Stimulated activated CD8-positive, alpha-beta memory T cell treated with anti-CD3 and anti-CD28 coated beads, Interleukin-15, amount 100 ng/mL, for 48 hours (primary cell): Measurements from ENCODE around the gene MC3R.
"Not testable (repeated sequence)": the region's sequence is repeated elsewhere in the genome, so short reads cannot be mapped to it uniquely, and the experiment has no call there.

Experiments used
- DNase-seq, 2 donors: peaks; one replicate each; pipeline ENCODE4 v3.0.0-alpha.2; 2020; ENCODE audit warnings: low read depth in 2 of 2

MC3R gene

GRCh38 chr20:56247954-56248782 is at the start of gene MC3R:
Gene MC3R, plus strand, starts transcription at chr20:56248732. Its CDS starts 112 bp downstream, at chr20:56248844.
- DNase-seq, result peak; percentile 9 to 20

- no peak for DNase-seq
Observed at GRCh38 chr20:56200456-56200855, 48.1 kb upstream of the MC3R start.

GRCh38 chr20:56202493-56203077 is 45.9 kb upstream of the MC3R start:
- DNase-seq, result no peak

GRCh38 chr20:56204206-56204605 is 44.3 kb upstream of the MC3R start:
- DNase-seq, result no peak

GRCh38 chr20:56205346-56205745 is 43.2 kb upstream of the MC3R start:
- no peak for DNase-seq

GRCh38 chr20:56207656-56208055 is 40.9 kb upstream of the MC3R start:
- no peak for DNase-seq

- no peak for DNase-seq
Observed at GRCh38 chr20:56208121-56208520, 40.4 kb upstream of the MC3R start.

GRCh38 chr20:56211051-56211450 is 37.5 kb upstream of the MC3R start:
- DNase-seq, result no peak

GRCh38 chr20:56212091-56212490 is 36.4 kb upstream of the MC3R start:
- DNase-seq, result no peak

GRCh38 chr20:56213321-56213720 is 35.2 kb upstream of the MC3R start:
- no peak for DNase-seq

- DNase-seq, result no peak
Observed at GRCh38 chr20:56215115-56215514, 33.4 kb upstream of the MC3R start.

- DNase-seq, result no peak
Observed at GRCh38 chr20:56217829-56218228, 30.7 kb upstream of the MC3R start.

- not testable (repeated sequence) for DNase-seq
Observed at GRCh38 chr20:56221186-56221585, 27.3 kb upstream of the MC3R start.

GRCh38 chr20:56222201-56222600 is 26.3 kb upstream of the MC3R start:
- no peak for DNase-seq

GRCh38 chr20:56222945-56223344 is 25.6 kb upstream of the MC3R start:
- no peak for DNase-seq

GRCh38 chr20:56223352-56223751 is 25.2 kb upstream of the MC3R start:
- no peak for DNase-seq

- DNase-seq, result no peak
Observed at GRCh38 chr20:56228021-56228420, 20.5 kb upstream of the MC3R start.

- DNase-seq, result no peak
Observed at GRCh38 chr20:56229812-56230211, 18.7 kb upstream of the MC3R start.

- no peak for DNase-seq
Observed at GRCh38 chr20:56234110-56234509, 14.4 kb upstream of the MC3R start.

- DNase-seq, result no peak
Observed at GRCh38 chr20:56237335-56237734, 11.2 kb upstream of the MC3R start.

- no peak for DNase-seq
Observed at GRCh38 chr20:56244259-56244658, 4.3 kb upstream of the MC3R start.

- DNase-seq, result no peak
Observed at GRCh38 chr20:56245761-56246160, 2.8 kb upstream of the MC3R start.

GRCh38 chr20:56249244-56249955 is 868 bp downstream of the MC3R start:
- peak; percentile 12 to 17 for DNase-seq
